Measurements from ENCODE around the gene S100A16. TPM values are rescaled to one million over a fixed set of nuclear protein-coding genes. Genes with fewer than 3 reads are reported as not detected.
"Not testable (repeated sequence)": the region's sequence is repeated elsewhere in the genome, so short reads cannot be mapped to it uniquely, and the experiment has no call there.

Gene S100A16
- total RNA-seq, 1 experiment from 2014 or later, result 1,014 TPM

DNA sequence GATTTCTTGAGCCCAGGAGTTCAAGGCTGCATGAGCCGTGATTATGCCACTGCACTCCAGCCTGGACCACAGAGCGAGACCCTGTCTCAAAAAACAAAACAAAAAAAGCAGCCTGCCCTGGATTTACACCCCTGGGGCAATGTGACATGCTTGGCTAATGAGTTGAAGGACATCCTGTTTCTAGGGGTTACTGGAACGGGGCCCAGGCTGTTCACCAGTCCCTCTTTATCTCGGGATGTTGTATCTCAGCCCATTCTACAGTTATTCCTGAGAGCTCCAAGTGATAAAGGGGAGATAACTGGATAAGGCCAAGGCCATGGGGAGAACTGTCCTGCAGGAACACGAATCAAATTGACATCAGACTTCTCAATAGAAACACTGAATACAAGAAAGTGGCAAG, 25.6 kb downstream of the S100A16 start:
- POLR2A ChIA-PET, result interaction anchor here (0.8 to 3.3 kb wide), 4 partner anchors 9 to 28 kb away, joined by 3 to 20 read pairs (median 4); partner anchors contain the start of genes S100A14 and S100A16

DNA sequence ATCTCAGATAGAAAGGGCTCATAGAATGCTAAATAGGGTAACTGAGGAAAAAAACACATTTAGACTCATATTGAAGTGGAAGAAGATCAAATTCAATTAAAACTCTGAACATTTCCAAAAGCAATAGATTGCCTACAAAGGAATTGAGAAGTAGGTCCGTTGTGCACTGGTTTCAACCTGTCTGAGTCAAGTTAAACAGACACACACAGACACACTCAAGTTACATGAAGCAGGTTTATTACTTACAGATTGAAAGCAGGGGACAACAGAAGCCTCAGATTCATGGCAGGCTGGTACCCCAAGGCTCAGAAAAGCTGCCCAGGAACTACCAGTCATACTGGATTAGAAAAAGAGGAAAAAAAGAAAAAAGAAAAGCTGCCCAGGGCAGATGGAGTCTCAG, 26.6 kb downstream of the S100A16 start:
- Mint-ChIP-seq H3K27me3 (ENCODE audit: insufficient read depth, unreplicated experiment) (no peaks in the 10 kb centered on the region), H3K4me1 (ENCODE audit: insufficient read depth, unreplicated experiment) (peaks cover 16% of the 10 kb centered on the region), H3K9me3 (ENCODE audit: unreplicated experiment) (no peaks in the 10 kb centered on the region), H3K4me3 (ENCODE audit: unreplicated experiment) (no peak overlapping the region), H3K27ac (ENCODE audit: low read depth, unreplicated experiment) (peak overlapping the region; percentile 11), H3K36me3 (ENCODE audit: insufficient read depth, unreplicated experiment) (peaks cover 7% of the 10 kb centered on the region)
- no TSS peak for BruUV-seq (replicated peaks)
- CTCF ChIA-PET, result interaction anchor here (0.7 to 2.4 kb wide), 7 partner anchors 8 to 92 kb away, joined by 3 to 19 read pairs (median 3); no protein-coding TSS in a partner anchor
- TF ChIP-seq, protein P1, sequence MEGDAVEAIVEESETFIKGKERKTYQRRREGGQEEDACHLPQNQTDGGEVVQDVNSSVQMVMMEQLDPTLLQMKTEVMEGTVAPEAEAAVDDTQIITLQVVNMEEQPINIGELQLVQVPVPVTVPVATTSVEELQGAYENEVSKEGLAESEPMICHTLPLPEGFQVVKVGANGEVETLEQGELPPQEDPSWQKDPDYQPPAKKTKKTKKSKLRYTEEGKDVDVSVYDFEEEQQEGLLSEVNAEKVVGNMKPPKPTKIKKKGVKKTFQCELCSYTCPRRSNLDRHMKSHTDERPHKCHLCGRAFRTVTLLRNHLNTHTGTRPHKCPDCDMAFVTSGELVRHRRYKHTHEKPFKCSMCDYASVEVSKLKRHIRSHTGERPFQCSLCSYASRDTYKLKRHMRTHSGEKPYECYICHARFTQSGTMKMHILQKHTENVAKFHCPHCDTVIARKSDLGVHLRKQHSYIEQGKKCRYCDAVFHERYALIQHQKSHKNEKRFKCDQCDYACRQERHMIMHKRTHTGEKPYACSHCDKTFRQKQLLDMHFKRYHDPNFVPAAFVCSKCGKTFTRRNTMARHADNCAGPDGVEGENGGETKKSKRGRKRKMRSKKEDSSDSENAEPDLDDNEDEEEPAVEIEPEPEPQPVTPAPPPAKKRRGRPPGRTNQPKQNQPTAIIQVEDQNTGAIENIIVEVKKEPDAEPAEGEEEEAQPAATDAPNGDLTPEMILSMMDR (IDR thresholded peaks at IDR 0.05; ENCODE audit: unreplicated experiment), result no peak
- intact Hi-C loops (cut with micrococcal nuclease), result no loop called here
- POLR2A ChIA-PET, result interaction anchor here (0.9 to 3.3 kb wide), 5 partner anchors 8 to 26 kb away, joined by 3 to 20 read pairs (median 4); partner anchors contain the start of gene S100A16
- no peak for DNase-seq (ENCODE audit: unreplicated experiment)

More for the DNA sequence above, 25.6 kb downstream of the S100A16 start:
- no TSS peak for BruUV-seq (replicated peaks)
- no peaks in the 10 kb centered on the region for H3K27me3 Mint-ChIP-seq (ENCODE audit: insufficient read depth, unreplicated experiment)
- no peak overlapping the region for H3K4me3 Mint-ChIP-seq (ENCODE audit: unreplicated experiment)
- intact Hi-C loops (cut with micrococcal nuclease), result no loop called here
- no peak for DNase-seq (ENCODE audit: unreplicated experiment)
- CTCF ChIA-PET, result interaction anchor here (0.7 to 2.4 kb wide), 6 partner anchors 9 to 235 kb away, joined by 3 to 19 read pairs (median 3); no protein-coding TSS in a partner anchor
- TF ChIP-seq, protein P1 (IDR thresholded peaks at IDR 0.05; ENCODE audit: unreplicated experiment), result no peak
- H3K36me3 Mint-ChIP-seq (ENCODE audit: insufficient read depth, unreplicated experiment), result peaks cover 7% of the 10 kb centered on the region
- H3K4me1 Mint-ChIP-seq (ENCODE audit: insufficient read depth, unreplicated experiment), result peaks cover 16% of the 10 kb centered on the region
- H3K27ac Mint-ChIP-seq (ENCODE audit: low read depth, unreplicated experiment), result no peak overlapping the region
- H3K9me3 Mint-ChIP-seq (ENCODE audit: unreplicated experiment), result no peaks in the 10 kb centered on the region

DNA sequence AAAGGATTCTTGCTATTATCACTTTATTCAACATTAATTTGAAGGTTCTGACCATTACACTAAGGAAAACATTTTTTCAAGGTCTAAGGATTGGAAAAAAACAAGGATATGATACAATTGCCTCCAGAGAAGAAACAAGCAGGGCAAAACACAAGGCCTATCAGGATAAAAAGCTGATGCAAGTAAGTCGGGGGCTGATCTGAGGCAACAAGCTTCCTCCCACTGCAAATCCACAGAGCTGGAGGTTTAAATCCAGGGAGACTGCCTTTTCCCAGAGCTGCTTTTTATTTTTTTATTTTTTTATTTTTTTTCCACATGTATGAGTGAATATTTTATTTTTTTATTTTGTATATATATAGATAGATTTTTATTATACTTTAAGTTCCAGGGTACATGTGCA, 27.9 kb downstream of the S100A16 start:
- no peak overlapping the region for H3K27ac Mint-ChIP-seq (ENCODE audit: low read depth, unreplicated experiment)
- no peak for DNase-seq (ENCODE audit: unreplicated experiment)
- no peak overlapping the region for H3K4me3 Mint-ChIP-seq (ENCODE audit: unreplicated experiment)
- BruUV-seq (replicated peaks), result no TSS peak
- peaks cover 16% of the 10 kb centered on the region for H3K4me1 Mint-ChIP-seq (ENCODE audit: insufficient read depth, unreplicated experiment)
- H3K9me3 Mint-ChIP-seq (ENCODE audit: unreplicated experiment), result no peaks in the 10 kb centered on the region
- H3K36me3 Mint-ChIP-seq (ENCODE audit: insufficient read depth, unreplicated experiment), result peaks cover 7% of the 10 kb centered on the region
- POLR2A ChIA-PET, result interaction anchor here (1.1 to 3.3 kb wide), 5 partner anchors 11 to 64 kb away, joined by 3 to 20 read pairs (median 6); partner anchors contain the start of genes S100A14 and S100A16
- intact Hi-C loops (cut with micrococcal nuclease), result no loop called here
- H3K27me3 Mint-ChIP-seq (ENCODE audit: insufficient read depth, unreplicated experiment), result no peaks in the 10 kb centered on the region
- TF ChIP-seq, protein P1 (IDR thresholded peaks at IDR 0.05; ENCODE audit: unreplicated experiment), result no peak
- CTCF ChIA-PET, result interaction anchor here (0.6 to 2.4 kb wide), 6 partner anchors 8 to 231 kb away, joined by 3 to 19 read pairs (median 4); partner anchors contain the start of gene S100A9

DNA sequence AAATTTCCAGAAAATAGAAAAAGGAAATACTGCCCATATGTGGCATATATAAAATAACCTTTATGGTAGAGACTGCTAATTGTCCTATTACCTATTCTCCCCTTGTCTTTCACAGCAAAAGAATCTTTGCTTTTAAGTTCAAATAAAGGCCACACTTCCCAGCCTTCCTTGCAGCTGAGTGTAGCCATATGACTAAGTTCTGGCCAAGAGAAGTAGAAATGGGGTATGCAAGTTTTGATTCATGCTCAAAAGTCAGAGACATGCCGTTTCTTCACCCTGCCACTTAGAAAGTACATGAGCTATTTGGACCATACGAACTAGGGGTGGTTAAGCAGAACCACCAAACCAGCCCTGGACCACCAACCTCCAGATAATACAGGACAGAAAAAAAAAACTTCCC, 29.0 kb downstream of the S100A16 start:
- Mint-ChIP-seq H3K36me3 (ENCODE audit: insufficient read depth, unreplicated experiment) (peaks cover 4% of the 10 kb centered on the region), H3K4me1 (ENCODE audit: insufficient read depth, unreplicated experiment) (peaks cover 16% of the 10 kb centered on the region), H3K9me3 (ENCODE audit: unreplicated experiment) (no peaks in the 10 kb centered on the region), H3K27ac (ENCODE audit: low read depth, unreplicated experiment) (no peak overlapping the region), H3K27me3 (ENCODE audit: insufficient read depth, unreplicated experiment) (no peaks in the 10 kb centered on the region), H3K4me3 (ENCODE audit: unreplicated experiment) (no peak overlapping the region)
- intact Hi-C loops (cut with micrococcal nuclease), result no loop called here
- ChIA-PET CTCF (interaction anchor here (1.3 to 1.8 kb wide), 3 partner anchors 12 to 230 kb away, joined by 4 to 8 read pairs (median 6); no protein-coding TSS in a partner anchor), POLR2A (interaction anchor here (1.6 to 1.7 kb wide), 2 partner anchors 12 to 65 kb away, joined by 3 to 8 read pairs; no protein-coding TSS in a partner anchor)
- TF ChIP-seq, protein P1 (IDR thresholded peaks at IDR 0.05; ENCODE audit: unreplicated experiment), result no peak
- BruUV-seq (replicated peaks), result no TSS peak
- DNase-seq (ENCODE audit: unreplicated experiment), result no peak

DNA sequence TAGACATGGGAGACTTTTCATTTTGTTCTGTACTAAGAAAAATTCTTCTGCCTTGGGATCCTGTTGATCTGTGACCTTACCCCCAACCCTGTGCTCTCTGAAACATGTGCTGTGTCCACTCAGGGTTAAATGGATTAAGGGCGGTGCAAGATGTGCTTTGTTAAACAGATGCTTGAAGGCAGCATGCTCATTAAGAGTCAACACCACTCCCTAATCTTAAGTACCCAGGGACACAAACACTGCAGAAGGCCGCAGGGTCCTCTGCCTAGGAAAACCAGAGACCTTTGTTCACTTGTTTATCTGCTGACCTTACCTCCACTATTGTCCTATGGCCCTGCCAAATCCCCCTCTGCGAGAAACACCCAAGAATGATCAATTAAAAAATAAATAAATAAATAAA, 29.4 kb downstream of the S100A16 start:
- POLR2A ChIA-PET; H3K27ac Mint-ChIP-seq (ENCODE audit: low read depth, unreplicated experiment); H3K9me3 Mint-ChIP-seq (ENCODE audit: unreplicated experiment); DNase-seq (ENCODE audit: unreplicated experiment); H3K4me3 Mint-ChIP-seq (ENCODE audit: unreplicated experiment); H3K27me3 Mint-ChIP-seq (ENCODE audit: insufficient read depth, unreplicated experiment); intact Hi-C loops (cut with micrococcal nuclease); BruUV-seq (replicated peaks); H3K36me3 Mint-ChIP-seq (ENCODE audit: insufficient read depth, unreplicated experiment): not testable (repeated sequence)
- peaks cover 18% of the 10 kb centered on the region for H3K4me1 Mint-ChIP-seq (ENCODE audit: insufficient read depth, unreplicated experiment)
- CTCF ChIA-PET, result interaction anchor here (1.3 to 1.8 kb wide), 3 partner anchors 11 to 230 kb away, joined by 4 to 8 read pairs (median 6); no protein-coding TSS in a partner anchor

DNA sequence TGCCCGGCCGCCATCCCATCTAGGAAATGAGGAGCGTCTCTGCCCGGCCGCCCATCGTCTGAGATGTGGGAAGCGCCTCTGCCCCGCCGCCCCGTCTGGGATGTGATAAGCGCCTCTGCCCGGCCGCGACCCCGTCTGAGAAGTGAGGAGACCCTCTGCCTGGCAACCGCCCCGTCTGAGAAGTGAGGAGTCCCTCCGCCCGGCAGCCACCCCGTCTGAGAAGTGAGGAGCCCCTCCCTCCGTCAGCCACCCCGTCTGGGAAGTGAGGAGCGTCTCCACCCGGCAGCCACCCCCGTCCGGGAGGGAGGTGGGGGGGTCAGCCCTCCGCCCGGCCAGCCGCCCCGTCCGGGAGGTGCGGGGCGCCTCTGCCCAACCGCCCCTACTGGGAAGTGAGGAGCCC, 30.1 kb downstream of the S100A16 start:
- H3K27ac Mint-ChIP-seq (ENCODE audit: low read depth, unreplicated experiment); intact Hi-C loops (cut with micrococcal nuclease); H3K9me3 Mint-ChIP-seq (ENCODE audit: unreplicated experiment); H3K36me3 Mint-ChIP-seq (ENCODE audit: insufficient read depth, unreplicated experiment); H3K27me3 Mint-ChIP-seq (ENCODE audit: insufficient read depth, unreplicated experiment); POLR2A ChIA-PET; BruUV-seq (replicated peaks); H3K4me3 Mint-ChIP-seq (ENCODE audit: unreplicated experiment); DNase-seq (ENCODE audit: unreplicated experiment): not testable (repeated sequence)
- CTCF ChIA-PET, result interaction anchor here (1.5 to 1.8 kb wide), 2 partner anchors 11 to 44 kb away, joined by 6 to 8 read pairs; no protein-coding TSS in a partner anchor
- peaks cover 25% of the 10 kb centered on the region for H3K4me1 Mint-ChIP-seq (ENCODE audit: insufficient read depth, unreplicated experiment)

All from MCF 10A (cell line).